NCI-H2107 treated with DMSO at 0.1 percent for 48 hours (cell line): ENCODE results near the gene IL19.
"Not testable (repeated sequence)": the region's sequence is repeated elsewhere in the genome, so short reads cannot be mapped to it uniquely, and the experiment has no call there.

Source experiments
- DNase-seq: peaks from one replicate; lab custom pipeline; 2025; ENCODE audit not compliant: unreplicated experiment; lab: John Stamatoyannopoulos, UW

The IL19 gene

GRCh38 chr1:206853696-206854095 lies 83.1 kb downstream of the IL19 start:
- not testable (repeated sequence) for DNase-seq

GRCh38 chr1:206854401-206855129 lies 84.0 kb downstream of the IL19 start:
- DNase-seq: no peak

- DNase-seq: no peak
Measured at GRCh38 chr1:206855859-206856258, 85.3 kb downstream of the IL19 start.

GRCh38 chr1:206856674-206857464 lies 86.3 kb downstream of the IL19 start:
- DNase-seq: no peak

GRCh38 chr1:206859082-206859521 lies 88.5 kb downstream of the IL19 start:
- DNase-seq: no peak

- no peak for DNase-seq
Measured at GRCh38 chr1:206860165-206860564, 89.6 kb downstream of the IL19 start.

- DNase-seq: no peak
Measured at GRCh38 chr1:206863266-206863665, 92.7 kb downstream of the IL19 start.

GRCh38 chr1:206864939-206865671 lies 94.5 kb downstream of the IL19 start, which contains the start of gene IL20:
TSS of gene IL20 (plus strand) at chr1:206865623. CDS start at chr1:206865853, 230 bp downstream.
- DNase-seq: peak; percentile 44

GRCh38 chr1:206866062-206866461 lies 95.5 kb downstream of the IL19 start:
- no peak for DNase-seq

GRCh38 chr1:206867239-206867638 lies 96.7 kb downstream of the IL19 start:
- DNase-seq: no peak

GRCh38 chr1:206867716-206868115 lies 97.1 kb downstream of the IL19 start:
- no peak for DNase-seq

- no peak for DNase-seq
Measured at GRCh38 chr1:206868264-206868663, 97.7 kb downstream of the IL19 start.

- DNase-seq: no peak
Measured at GRCh38 chr1:206872139-206872538, 101.6 kb downstream of the IL19 start.

- DNase-seq: no peak
Measured at GRCh38 chr1:206873603-206874188, 103.1 kb downstream of the IL19 start.

- DNase-seq: no peak
Measured at GRCh38 chr1:206875752-206876377, 105.3 kb downstream of the IL19 start.

GRCh38 chr1:206878456-206878855 lies 107.9 kb downstream of the IL19 start:
- no peak for DNase-seq

- no peak for DNase-seq
Measured at GRCh38 chr1:206880314-206880713, 109.7 kb downstream of the IL19 start.

GRCh38 chr1:206882555-206882954 lies 112.0 kb downstream of the IL19 start:
- no peak for DNase-seq

GRCh38 chr1:206883160-206883559 lies 112.6 kb downstream of the IL19 start:
- DNase-seq: no peak

- no peak for DNase-seq
Measured at GRCh38 chr1:206883876-206884275, 113.3 kb downstream of the IL19 start.
